H9 (cell line): ENCODE data around the gene PLCH1. TPM values are rescaled to one million over a fixed set of nuclear protein-coding genes. Genes with fewer than 3 reads are reported as not detected.

ENCODE experiments used
- DNase-seq: peaks from one replicate; pipeline ENCODE4 v3.0.0-alpha.2; 2017
- H2AFZ ChIP-seq: one replicate; pipeline ENCODE4 v1.6.1; 2013; ENCODE audit warnings: mild to moderate bottlenecking, low read length, control low read depth, moderate library complexity
- H2AK5ac ChIP-seq: 2 replicates; pipeline ENCODE4 v1.6.1; 2013; ENCODE audit warnings: low read length, control low read depth, mixed read lengths; ENCODE audit not compliant: insufficient read length
- H2BK120ac ChIP-seq: one replicate; pipeline ENCODE4 v1.6.1; 2013; ENCODE audit warnings: low read depth, mild to moderate bottlenecking, low read length, control low read depth, inconsistent platforms; ENCODE audit not compliant: poor library complexity, severe bottlenecking
- H2BK12ac ChIP-seq: 2 replicates; pipeline ENCODE4 v1.6.1; 2013; ENCODE audit warnings: low read length, control low read depth, mixed read lengths, low read depth; ENCODE audit not compliant: insufficient read length
- H2BK15ac ChIP-seq: 2 replicates; pipeline ENCODE4 v1.6.1; 2013; ENCODE audit warnings: low read depth, low read length, control low read depth
- H2BK20ac ChIP-seq: one replicate; pipeline ENCODE4 v1.6.1; 2013; ENCODE audit warnings: low read depth, mild to moderate bottlenecking, low read length, control low read depth, inconsistent platforms; ENCODE audit not compliant: poor library complexity, severe bottlenecking
- H2BK5ac ChIP-seq: 2 replicates; pipeline ENCODE4 v1.6.1; 2013; ENCODE audit warnings: low read length, control low read depth, mixed read lengths; ENCODE audit not compliant: insufficient read length
- H3K14ac ChIP-seq: 2 replicates; pipeline ENCODE4 v1.6.1; 2013; ENCODE audit warnings: low read length, control low read depth; ENCODE audit not compliant: insufficient read depth
- H3K18ac ChIP-seq: 2 replicates; pipeline ENCODE4 v1.6.1; 2013; ENCODE audit warnings: low read depth, mild to moderate bottlenecking, mixed read lengths, low read length, control low read depth; ENCODE audit not compliant: insufficient read length
- H3K23ac ChIP-seq: 2 replicates; pipeline ENCODE4 v1.6.1; 2013; ENCODE audit warnings: low read length, control low read depth, mixed read lengths, low read depth; ENCODE audit not compliant: insufficient read length
- H3K23me2 ChIP-seq: 2 replicates; pipeline ENCODE4 v1.6.1; 2013; ENCODE audit warnings: low read depth, mild to moderate bottlenecking, mixed read lengths, low read length, control low read depth; ENCODE audit not compliant: insufficient read length, poor library complexity, severe bottlenecking
- H3K27ac ChIP-seq: 2 replicates; pipeline ENCODE4 v1.5.1; 2013; ENCODE audit warnings: low read length, control low read depth, mixed read lengths, low read depth; ENCODE audit not compliant: insufficient read length
- H3K27me3 ChIP-seq: 2 replicates; pipeline ENCODE4 v1.6.1; 2013; ENCODE audit warnings: low read length, control low read depth, inconsistent platforms; ENCODE audit not compliant: insufficient read depth
- H3K4ac ChIP-seq: 2 replicates; pipeline ENCODE4 v1.6.1; 2013; ENCODE audit warnings: low read depth, mild to moderate bottlenecking, control low read depth, inconsistent platforms, low read length, moderate library complexity
- H3K4me1 ChIP-seq: 2 replicates; pipeline ENCODE4 v1.6.1; 2013; ENCODE audit warnings: low read length, control low read depth, inconsistent platforms; ENCODE audit not compliant: insufficient read depth
- H3K4me2 ChIP-seq: 2 replicates; pipeline ENCODE4 v1.6.1; 2013; ENCODE audit warnings: low read length, control low read depth, mixed read lengths; ENCODE audit not compliant: insufficient read length, insufficient read depth
- H3K56ac ChIP-seq: 2 replicates; pipeline ENCODE4 v1.6.1; 2013; ENCODE audit warnings: low read depth, mild to moderate bottlenecking, mixed read lengths, low read length, control low read depth; ENCODE audit not compliant: insufficient read length
- H3K79me1 ChIP-seq: 2 replicates; pipeline ENCODE4 v1.6.1; 2013; ENCODE audit warnings: low read depth, mild to moderate bottlenecking, moderate library complexity, low read length, control low read depth, inconsistent platforms; ENCODE audit not compliant: insufficient read depth, poor library complexity, severe bottlenecking
- H3K79me2 ChIP-seq: 2 replicates; pipeline ENCODE4 v1.6.1; 2013; ENCODE audit warnings: low read length, control low read depth, inconsistent platforms; ENCODE audit not compliant: insufficient read depth
- H3K9ac ChIP-seq: 2 replicates; pipeline ENCODE4 v1.6.1; 2013; ENCODE audit warnings: low read length, control low read depth, mixed read lengths; ENCODE audit not compliant: insufficient read length; ENCODE audit errors: extremely low read depth
- H3K9me3 ChIP-seq: one replicate; pipeline ENCODE4 v1.6.1; 2013; ENCODE audit warnings: low read depth, low read length, inconsistent platforms; ENCODE audit not compliant: control insufficient read depth
- H3T11ph ChIP-seq: one replicate; pipeline ENCODE4 v1.6.1; 2013; ENCODE audit warnings: mild to moderate bottlenecking, low read length, control low read depth, inconsistent platforms
- H4K20me1 ChIP-seq: one replicate; pipeline ENCODE4 v1.6.1; 2013; ENCODE audit not compliant: control insufficient read depth, insufficient read length, insufficient read depth
- H4K5ac ChIP-seq: 2 replicates; pipeline ENCODE4 v1.6.1; 2013; ENCODE audit warnings: low read depth, mild to moderate bottlenecking, mixed read lengths, low read length, control low read depth; ENCODE audit not compliant: insufficient read length
- H4K8ac ChIP-seq: replicated peaks from 2 replicates; pipeline ENCODE4 v1.6.1; 2013; ENCODE audit warnings: low read length, control low read depth, mixed read lengths, low read depth; ENCODE audit not compliant: insufficient read length
- H4K91ac ChIP-seq: 2 replicates; pipeline ENCODE4 v1.6.1; 2013; ENCODE audit warnings: low read depth, mild to moderate bottlenecking, moderate library complexity, mixed read lengths, low read length, control low read depth; ENCODE audit not compliant: insufficient read length
- H3K27ac Mint-ChIP-seq, 3 experiments: 2 replicates in 2 of 3; 3 replicates in 1 of 3; pipeline ENCODE4 v1.8.0; 2020 to 2021; ENCODE audit warnings: mixed read lengths in 3 of 3, mild to moderate bottlenecking in 1 of 3, moderate library complexity in 1 of 3
- H3K27me3 Mint-ChIP-seq: 2 replicates; pipeline ENCODE4 v1.8.0; 2021; ENCODE audit warnings: low read depth, mild to moderate bottlenecking, moderate library complexity, mixed read lengths
- H3K36me3 Mint-ChIP-seq, 3 experiments: 2 replicates in 2 of 3; 3 replicates in 1 of 3; pipeline ENCODE4 v1.8.0; 2020 to 2021; ENCODE audit warnings: low read depth in 3 of 3, mixed read lengths in 3 of 3; ENCODE audit not compliant: insufficient read depth in 1 of 3
- H3K4me1 Mint-ChIP-seq, 2 experiments: 2 replicates each; pipeline ENCODE4 v1.8.0; 2020; ENCODE audit warnings: mixed read lengths in 2 of 2
- H3K4me3 Mint-ChIP-seq, 2 experiments: 2 replicates in 1 of 2; 3 replicates in 1 of 2; pipeline ENCODE4 v1.8.0; 2020 to 2021; ENCODE audit warnings: mild to moderate bottlenecking in 2 of 2, mixed read lengths in 2 of 2, moderate library complexity in 1 of 2
- H3K9me3 Mint-ChIP-seq, 2 experiments: 2 replicates in 1 of 2; 3 replicates in 1 of 2; pipeline ENCODE4 v1.8.0; 2020; ENCODE audit warnings: mild to moderate bottlenecking in 2 of 2, mixed read lengths in 2 of 2, moderate library complexity in 1 of 2
- total RNA-seq: library from RNA; stranded (reverse); gene quantifications from 2 replicates; pipeline ENCODE4 v1.2.1, GENCODE V29; 2021
- TF ChIP-seq, protein P1 (sequence below): fragments of 200-600 bp; sonication (generic); conservative IDR thresholded peaks from 3 replicates; pipeline ENCODE4 v1.8.0; 2021; ENCODE audit warnings: antibody characterized with exemption, mild to moderate bottlenecking

PLCH1 gene
- total RNA-seq, 1 experiment from 2014 or later = 19.0 TPM

DNA sequence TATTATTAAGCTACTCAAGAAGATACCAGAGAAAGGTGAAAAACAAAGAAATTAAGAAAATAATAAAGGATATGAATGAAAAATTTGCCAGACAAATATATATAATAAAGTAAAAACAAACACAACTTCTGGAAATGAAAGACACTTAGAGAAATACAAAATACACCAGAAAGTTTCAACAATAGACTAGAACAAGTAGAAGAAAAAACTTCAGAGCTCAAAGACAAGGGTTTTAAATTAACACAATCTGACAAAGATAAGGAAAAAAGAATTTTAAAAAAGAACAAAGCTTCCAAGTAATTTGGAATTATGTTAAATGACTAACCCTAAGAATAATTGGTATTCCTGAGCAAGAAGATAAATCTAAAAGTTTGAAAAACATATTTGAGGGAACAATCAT lies 135.3 kb downstream of the PLCH1 start:
- no peak for DNase-seq
- no peaks in the 10 kb centered on the region for H3K9me3 ChIP-seq
- H2BK15ac ChIP-seq = no peak overlapping the region
- Mint-ChIP-seq H3K9me3 (peaks cover 17% of the 10 kb centered on the region in 2 experiments; a peak in 4 of 5 replicates), H3K4me3 (no peak overlapping the region), H3K27me3 (no peaks in the 10 kb centered on the region), H3K36me3 (peaks cover 6 to 26% (median 15%) of the 10 kb centered on the region in 3 experiments), H3K4me1 (peaks cover 29 to 38% of the 10 kb centered on the region in 2 experiments), H3K27ac (no peak overlapping the region)
- no peak overlapping the region for H3K27ac ChIP-seq
- H3K4me2 ChIP-seq = no peak overlapping the region
- no peak overlapping the region for H2AFZ ChIP-seq
- no peak overlapping the region for H2AK5ac ChIP-seq
- no peak overlapping the region for H3K18ac ChIP-seq
- no peak overlapping the region for H4K91ac ChIP-seq
- TF ChIP-seq, protein P1, sequence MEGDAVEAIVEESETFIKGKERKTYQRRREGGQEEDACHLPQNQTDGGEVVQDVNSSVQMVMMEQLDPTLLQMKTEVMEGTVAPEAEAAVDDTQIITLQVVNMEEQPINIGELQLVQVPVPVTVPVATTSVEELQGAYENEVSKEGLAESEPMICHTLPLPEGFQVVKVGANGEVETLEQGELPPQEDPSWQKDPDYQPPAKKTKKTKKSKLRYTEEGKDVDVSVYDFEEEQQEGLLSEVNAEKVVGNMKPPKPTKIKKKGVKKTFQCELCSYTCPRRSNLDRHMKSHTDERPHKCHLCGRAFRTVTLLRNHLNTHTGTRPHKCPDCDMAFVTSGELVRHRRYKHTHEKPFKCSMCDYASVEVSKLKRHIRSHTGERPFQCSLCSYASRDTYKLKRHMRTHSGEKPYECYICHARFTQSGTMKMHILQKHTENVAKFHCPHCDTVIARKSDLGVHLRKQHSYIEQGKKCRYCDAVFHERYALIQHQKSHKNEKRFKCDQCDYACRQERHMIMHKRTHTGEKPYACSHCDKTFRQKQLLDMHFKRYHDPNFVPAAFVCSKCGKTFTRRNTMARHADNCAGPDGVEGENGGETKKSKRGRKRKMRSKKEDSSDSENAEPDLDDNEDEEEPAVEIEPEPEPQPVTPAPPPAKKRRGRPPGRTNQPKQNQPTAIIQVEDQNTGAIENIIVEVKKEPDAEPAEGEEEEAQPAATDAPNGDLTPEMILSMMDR = no peak
- no peak overlapping the region for H2BK20ac ChIP-seq
- H3K23ac ChIP-seq = no peak overlapping the region
- H3K56ac ChIP-seq = no peak overlapping the region
- H4K20me1 ChIP-seq = no peaks in the 10 kb centered on the region
- no peaks in the 10 kb centered on the region for H3K79me1 ChIP-seq
- no peak overlapping the region for H3T11ph ChIP-seq
- no peaks in the 10 kb centered on the region for H3K23me2 ChIP-seq
- H2BK5ac ChIP-seq = no peak overlapping the region
- H3K9ac ChIP-seq = no peak overlapping the region
- no peak overlapping the region for H2BK12ac ChIP-seq
- no peaks in the 10 kb centered on the region; the same call in 1 of the 2 replicates for H3K4me1 ChIP-seq
- no peak overlapping the region for H3K14ac ChIP-seq
- 0 out of 2 replicates have a peak, but pooled peaks cover 2% of the 10 kb centered on the region for H3K79me2 ChIP-seq
- H4K8ac ChIP-seq = no peak overlapping the region
- no peak overlapping the region for H3K4ac ChIP-seq
- no peaks in the 10 kb centered on the region for H3K27me3 ChIP-seq
- H2BK120ac ChIP-seq = no peak overlapping the region
- no peak overlapping the region for H4K5ac ChIP-seq
